ENCODE results near the gene IFTAP. TPM values are rescaled to one million over a fixed set of nuclear protein-coding genes. Genes with fewer than 3 reads are reported as not detected.

The IFTAP gene
- total and polyA plus RNA-seq, 4 donors, result 13.5 to 62.1 (median 22.0) TPM

DNA sequence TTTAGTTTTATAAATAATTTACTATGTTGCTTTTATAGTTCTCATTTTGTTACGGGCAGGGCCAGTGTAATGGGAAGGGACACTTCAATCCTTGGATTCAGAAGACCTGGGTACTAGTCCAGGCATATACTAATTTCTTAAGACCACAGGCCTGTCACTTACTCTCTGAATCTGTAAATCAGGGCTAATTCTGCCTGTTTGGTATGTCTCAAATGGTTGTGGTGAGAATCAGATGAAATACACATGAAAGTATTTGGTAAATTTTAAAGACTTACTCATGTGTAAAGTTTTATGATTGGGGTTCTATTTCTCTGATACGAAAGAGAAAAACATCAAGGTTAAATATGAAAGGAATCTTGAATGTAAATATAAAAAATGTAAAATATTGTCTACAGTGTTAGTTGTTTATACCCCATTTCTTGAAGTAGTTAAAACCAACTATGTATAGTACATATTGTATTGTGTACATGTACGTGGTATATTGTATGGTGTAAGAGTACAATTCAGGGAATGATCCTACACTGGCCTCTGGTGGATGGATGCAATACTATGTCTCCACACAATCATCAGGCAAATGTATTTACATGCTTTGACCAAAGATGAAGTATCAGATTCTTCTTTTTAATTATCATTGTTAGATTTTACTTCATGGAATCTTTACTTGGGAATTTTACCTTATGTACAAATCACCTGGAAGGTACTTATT lies 28.3 kb downstream of the IFTAP start:
- DNase-seq (no peak), ATAC-seq (ENCODE audit: low FRiP score) (no peak)
- no peaks in the 10 kb centered on the region for H3K9me3 ChIP-seq (ENCODE audit: control insufficient read depth, low read length)
- H3K27me3 ChIP-seq (ENCODE audit: control insufficient read depth in 1 of 2, insufficient read depth in 2 of 2, low read length in 1 of 2), result no peaks in the 10 kb centered on the region
- no peak overlapping the region for H3K4me3 ChIP-seq (ENCODE audit: low read length in 2 of 2)
- intact Hi-C loops (cut with DNase I), result loop anchor here (1.0 to 2.0 kb wide), 2 partner anchors 58 kb away; no protein-coding TSS in a partner anchor
- H3K27ac ChIP-seq (ENCODE audit: low read depth in 1 of 2, low read length in 2 of 2), result no peak overlapping the region
- WGBS, 2 donors, result 59 to 61% methylated on average over 3 of the region's 3 CpGs
- peaks cover 0 to 3% of the 10 kb centered on the region in 2 donors for H3K36me3 ChIP-seq (ENCODE audit: control insufficient read depth in 1 of 2, insufficient read depth in 2 of 2, low read length in 1 of 2)
- H3K4me1 ChIP-seq (ENCODE audit: control insufficient read depth in 1 of 2, insufficient read depth in 2 of 2, low read length in 2 of 2), result peaks cover 0 to 4% of the 10 kb centered on the region in 2 donors

DNA sequence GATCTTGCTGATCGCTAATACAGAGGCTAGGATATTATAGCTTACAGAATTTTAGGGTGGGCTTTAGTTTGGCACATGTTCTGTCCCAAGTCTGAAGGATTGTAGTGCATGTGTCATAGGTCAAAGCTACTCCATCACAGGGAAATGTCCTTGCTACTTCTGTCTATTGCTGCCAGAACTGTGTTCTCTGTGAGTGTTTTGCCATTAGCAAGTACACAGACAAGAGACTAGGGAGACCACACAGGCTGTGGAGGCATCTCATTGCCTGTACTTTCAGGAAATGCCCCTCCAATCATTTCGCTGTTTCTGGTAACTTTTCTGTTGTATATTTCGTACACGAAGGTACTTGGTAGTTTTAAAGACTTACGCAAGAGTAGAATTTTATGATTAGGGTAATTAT lies 29.2 kb downstream of the IFTAP start:
- Histone ChIP-seq H3K4me3 (ENCODE audit: low read length in 2 of 2) (no peak overlapping the region), H3K27ac (ENCODE audit: low read depth in 1 of 2, low read length in 2 of 2) (no peak overlapping the region), H3K36me3 (ENCODE audit: control insufficient read depth in 1 of 2, insufficient read depth in 2 of 2, low read length in 1 of 2) (peaks cover 0 to 3% of the 10 kb centered on the region in 2 donors), H3K4me1 (ENCODE audit: control insufficient read depth in 1 of 2, insufficient read depth in 2 of 2, low read length in 2 of 2) (peaks cover 0 to under 1% of the 10 kb centered on the region in 2 donors), H3K27me3 (ENCODE audit: control insufficient read depth in 1 of 2, insufficient read depth in 2 of 2, low read length in 1 of 2) (no peaks in the 10 kb centered on the region), H3K9me3 (ENCODE audit: control insufficient read depth, low read length) (no peaks in the 10 kb centered on the region)
- no peak for ATAC-seq (ENCODE audit: low FRiP score)
- intact Hi-C loops (cut with DNase I), result loop anchor here (1.0 to 2.0 kb wide), 2 partner anchors 59 kb away; no protein-coding TSS in a partner anchor
- DNase-seq, result no peak
- WGBS, 2 donors, result 80 to 89% methylated on average over 5 of the region's 5 CpGs

DNA sequence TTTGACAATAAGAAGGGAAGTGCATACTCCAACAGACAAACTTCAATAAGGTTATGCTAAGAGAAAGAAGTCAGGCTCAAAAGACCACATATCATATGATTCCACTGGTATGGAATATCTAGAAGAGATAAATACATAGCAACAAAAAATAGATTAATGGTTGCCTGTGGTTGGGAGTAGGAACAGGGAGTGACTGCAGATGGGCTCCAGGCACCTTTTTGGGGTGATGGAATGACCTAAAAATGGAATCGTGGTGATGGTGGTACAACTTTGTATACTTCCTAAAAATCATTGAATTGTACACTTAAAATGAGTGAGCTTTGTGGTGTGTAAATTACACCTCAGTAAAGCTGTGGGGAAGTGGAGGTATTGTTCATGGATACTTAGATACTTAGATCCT lies 32.7 kb downstream of the IFTAP start:
- H3K4me1 ChIP-seq (ENCODE audit: control insufficient read depth in 1 of 2, insufficient read depth in 2 of 2, low read length in 2 of 2), result no peaks in the 10 kb centered on the region
- peaks cover 0 to 3% of the 10 kb centered on the region in 2 donors for H3K36me3 ChIP-seq (ENCODE audit: control insufficient read depth in 1 of 2, insufficient read depth in 2 of 2, low read length in 1 of 2)
- 87 to 93% methylated on average over 1 of the region's 1 CpG for WGBS, 2 donors
- no peak overlapping the region for H3K27ac ChIP-seq (ENCODE audit: low read depth in 1 of 2, low read length in 2 of 2)
- no peak for DNase-seq
- no peaks in the 10 kb centered on the region for H3K9me3 ChIP-seq (ENCODE audit: control insufficient read depth, low read length)
- H3K27me3 ChIP-seq (ENCODE audit: control insufficient read depth in 1 of 2, insufficient read depth in 2 of 2, low read length in 1 of 2), result no peaks in the 10 kb centered on the region
- intact Hi-C loops (cut with DNase I), result no loop called here
- no peak for ATAC-seq (ENCODE audit: low FRiP score)
- H3K4me3 ChIP-seq (ENCODE audit: low read length in 2 of 2), result no peak overlapping the region

DNA sequence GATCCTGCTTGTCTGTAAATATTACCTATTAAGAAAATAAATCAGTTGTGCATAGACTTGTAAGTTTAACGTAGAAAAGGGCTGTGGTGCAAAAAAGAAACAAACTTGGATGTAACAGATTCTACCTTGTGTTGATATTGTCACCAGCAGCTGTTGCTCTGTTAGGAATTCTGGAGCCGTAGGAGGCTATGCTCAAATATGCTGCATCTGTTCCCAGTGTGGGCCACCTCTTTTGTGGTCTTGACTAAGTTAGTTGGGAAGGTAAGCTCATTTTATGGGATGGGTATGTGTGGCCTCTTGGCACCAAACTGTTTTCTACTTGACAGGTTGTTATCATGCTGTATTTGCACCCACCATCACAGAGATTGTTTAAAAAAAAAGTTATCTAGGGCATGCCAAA lies 33.2 kb downstream of the IFTAP start:
- no peak overlapping the region for H3K4me3 ChIP-seq (ENCODE audit: low read length in 2 of 2)
- H3K27me3 ChIP-seq (ENCODE audit: control insufficient read depth in 1 of 2, insufficient read depth in 2 of 2, low read length in 1 of 2), result no peaks in the 10 kb centered on the region
- WGBS, 2 donors, result 92 to 95% methylated on average over 2 of the region's 2 CpGs
- ATAC-seq (ENCODE audit: low FRiP score), result no peak
- intact Hi-C loops (cut with DNase I), result no loop called here
- no peaks in the 10 kb centered on the region for H3K4me1 ChIP-seq (ENCODE audit: control insufficient read depth in 1 of 2, insufficient read depth in 2 of 2, low read length in 2 of 2)
- peaks cover 0 to 3% of the 10 kb centered on the region in 2 donors for H3K36me3 ChIP-seq (ENCODE audit: control insufficient read depth in 1 of 2, insufficient read depth in 2 of 2, low read length in 1 of 2)
- H3K27ac ChIP-seq (ENCODE audit: low read depth in 1 of 2, low read length in 2 of 2), result no peak overlapping the region
- no peaks in the 10 kb centered on the region for H3K9me3 ChIP-seq (ENCODE audit: control insufficient read depth, low read length)
- no peak for DNase-seq

DNA sequence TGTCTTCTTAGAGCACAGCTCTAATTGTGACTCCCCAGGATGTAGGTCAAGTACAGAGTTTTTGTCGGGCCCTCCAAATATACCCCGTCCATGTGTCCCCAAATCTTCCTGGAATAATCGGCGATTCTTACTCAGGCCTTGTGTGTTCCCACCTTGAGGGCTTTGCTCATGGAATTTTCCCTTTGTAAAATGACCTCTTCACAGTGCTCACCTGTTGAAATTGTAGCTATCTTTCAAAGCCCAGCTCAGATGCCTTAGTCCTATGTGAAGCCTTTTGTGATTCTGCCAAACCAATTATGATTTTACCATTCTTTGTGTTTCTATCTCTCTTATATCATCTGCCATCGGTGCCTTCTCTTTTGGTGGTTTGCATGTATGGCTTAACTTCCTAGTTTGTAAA lies 33.8 kb downstream of the IFTAP start:
- H3K9me3 ChIP-seq (ENCODE audit: control insufficient read depth, low read length), result no peaks in the 10 kb centered on the region
- peaks cover 0 to 3% of the 10 kb centered on the region in 2 donors for H3K36me3 ChIP-seq (ENCODE audit: control insufficient read depth in 1 of 2, insufficient read depth in 2 of 2, low read length in 1 of 2)
- no peak for ATAC-seq (ENCODE audit: low FRiP score)
- no peak overlapping the region for H3K27ac ChIP-seq (ENCODE audit: low read depth in 1 of 2, low read length in 2 of 2)
- H3K4me3 ChIP-seq (ENCODE audit: low read length in 2 of 2), result no peak overlapping the region
- H3K27me3 ChIP-seq (ENCODE audit: control insufficient read depth in 1 of 2, insufficient read depth in 2 of 2, low read length in 1 of 2), result no peaks in the 10 kb centered on the region
- WGBS, 2 donors, result 94 to 96% methylated on average over 5 of the region's 5 CpGs
- DNase-seq, result no peak
- no peaks in the 10 kb centered on the region for H3K4me1 ChIP-seq (ENCODE audit: control insufficient read depth in 1 of 2, insufficient read depth in 2 of 2, low read length in 2 of 2)
- intact Hi-C loops (cut with DNase I), result no loop called here

DNA sequence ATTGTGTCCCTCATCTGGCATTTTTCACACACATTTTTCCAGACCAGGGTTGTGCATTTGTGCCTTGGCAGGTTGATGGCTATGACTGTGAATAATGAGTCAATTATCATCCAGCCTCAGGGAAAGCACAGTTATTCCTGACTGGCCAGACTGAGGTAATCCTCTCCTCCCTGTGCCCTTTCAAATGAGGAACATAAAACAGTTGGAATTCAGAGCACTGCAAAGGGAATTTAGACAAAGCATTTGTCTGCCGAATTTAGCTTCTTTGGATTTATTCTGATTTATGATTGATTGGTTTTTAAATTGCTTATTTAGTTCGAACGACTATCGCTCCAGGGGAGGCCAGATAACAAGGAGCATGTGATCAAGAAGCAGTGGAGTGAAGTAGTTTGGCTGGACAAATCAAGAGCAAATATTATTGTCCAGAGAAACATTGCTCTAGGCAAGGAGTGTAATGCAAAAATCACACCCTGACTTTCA lies 34.5 kb downstream of the IFTAP start:
- Histone ChIP-seq H3K27ac (ENCODE audit: low read depth in 1 of 2, low read length in 2 of 2) (no peak overlapping the region), H3K27me3 (ENCODE audit: control insufficient read depth in 1 of 2, insufficient read depth in 2 of 2, low read length in 1 of 2) (no peaks in the 10 kb centered on the region), H3K36me3 (ENCODE audit: control insufficient read depth in 1 of 2, insufficient read depth in 2 of 2, low read length in 1 of 2) (peaks cover 0 to 3% of the 10 kb centered on the region in 2 donors), H3K4me1 (ENCODE audit: control insufficient read depth in 1 of 2, insufficient read depth in 2 of 2, low read length in 2 of 2) (no peaks in the 10 kb centered on the region), H3K9me3 (ENCODE audit: control insufficient read depth, low read length) (no peaks in the 10 kb centered on the region), H3K4me3 (ENCODE audit: low read length in 2 of 2) (no peak overlapping the region)
- intact Hi-C loops (cut with DNase I), result no loop called here
- ATAC-seq (ENCODE audit: low FRiP score), result no peak
- 53 to 54% methylated on average over 4 of the region's 4 CpGs for WGBS, 2 donors
- DNase-seq, result no peak

DNA sequence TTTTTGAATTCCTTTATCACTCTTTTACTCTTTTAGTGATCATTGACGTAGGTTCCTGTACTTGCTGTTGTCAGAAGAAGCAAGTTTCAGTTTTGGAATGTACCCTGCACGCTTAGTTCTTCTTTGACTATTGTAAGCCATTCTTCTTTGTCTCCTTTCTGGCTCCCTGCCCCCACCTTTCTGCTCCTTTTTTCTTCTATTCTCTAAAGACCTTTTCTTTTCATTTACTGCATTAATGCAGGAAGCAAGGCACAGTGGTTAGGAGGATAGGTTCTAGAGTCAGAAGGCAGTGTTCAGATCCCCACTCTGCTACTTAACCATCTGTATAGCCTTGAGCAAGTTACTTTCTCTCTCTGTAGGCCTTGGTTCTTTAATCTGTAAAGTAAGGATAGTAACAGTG lies 37.5 kb downstream of the IFTAP start:
- H3K4me1 ChIP-seq (ENCODE audit: control insufficient read depth in 1 of 2, insufficient read depth in 2 of 2, low read length in 2 of 2), result no peaks in the 10 kb centered on the region
- no peaks in the 10 kb centered on the region for H3K27me3 ChIP-seq (ENCODE audit: control insufficient read depth in 1 of 2, insufficient read depth in 2 of 2, low read length in 1 of 2)
- H3K27ac ChIP-seq (ENCODE audit: low read depth in 1 of 2, low read length in 2 of 2), result no peak overlapping the region
- no peaks in the 10 kb centered on the region for H3K9me3 ChIP-seq (ENCODE audit: control insufficient read depth, low read length)
- 95 to 97% methylated on average over 2 of the region's 2 CpGs for WGBS, 2 donors
- intact Hi-C loops (cut with DNase I), result no loop called here
- H3K36me3 ChIP-seq (ENCODE audit: control insufficient read depth in 1 of 2, insufficient read depth in 2 of 2, low read length in 1 of 2), result no peaks in the 10 kb centered on the region
- no peak for ATAC-seq (ENCODE audit: low FRiP score)
- no peak overlapping the region for H3K4me3 ChIP-seq (ENCODE audit: low read length in 2 of 2)
- no peak for DNase-seq

DNA sequence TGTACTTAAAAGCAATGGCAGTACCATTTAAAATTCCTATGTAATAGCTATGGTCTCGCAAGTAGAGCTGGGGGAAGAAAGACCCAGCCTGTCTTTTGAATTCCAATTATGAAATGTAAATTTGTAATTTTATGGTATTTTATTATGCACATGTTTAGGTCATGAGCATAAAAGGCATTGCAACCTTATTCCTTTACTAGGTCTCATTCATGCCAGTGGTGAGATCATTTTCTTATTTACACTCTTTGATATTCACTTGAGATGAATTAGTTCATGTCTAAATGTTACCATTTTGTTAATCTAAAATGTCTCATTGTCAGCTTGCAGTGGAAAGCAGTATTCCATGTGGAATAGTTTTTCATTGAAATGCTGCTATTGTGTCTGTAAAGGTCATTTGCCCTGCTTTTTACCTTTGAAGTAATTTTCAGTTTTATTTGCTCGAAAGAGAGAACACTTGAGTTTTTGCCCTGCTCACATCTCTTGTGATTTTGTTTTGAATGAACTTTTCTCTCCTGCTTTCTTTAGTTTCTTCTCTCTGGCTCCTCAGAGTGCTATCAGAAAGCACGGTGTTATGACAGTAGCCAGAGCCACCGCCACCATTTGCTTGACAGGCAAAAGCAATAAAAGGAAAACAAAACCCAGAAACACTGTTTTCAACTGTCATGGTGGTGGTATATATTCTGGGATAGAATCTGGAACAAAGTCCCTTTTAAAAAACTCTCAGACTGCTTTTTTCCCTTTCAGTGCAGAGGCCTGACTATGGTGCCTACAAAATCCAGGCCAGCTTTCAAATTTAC lies 41.0 kb downstream of the IFTAP start:
- 88 to 91% methylated on average over 4 of the region's 4 CpGs for WGBS, 2 donors
- ATAC-seq (ENCODE audit: low FRiP score), result no peak
- Histone ChIP-seq H3K36me3 (ENCODE audit: control insufficient read depth in 1 of 2, insufficient read depth in 2 of 2, low read length in 1 of 2) (peaks cover 0 to 4% of the 10 kb centered on the region in 2 donors), H3K4me1 (ENCODE audit: control insufficient read depth in 1 of 2, insufficient read depth in 2 of 2, low read length in 2 of 2) (no peaks in the 10 kb centered on the region), H3K27me3 (ENCODE audit: control insufficient read depth in 1 of 2, insufficient read depth in 2 of 2, low read length in 1 of 2) (no peaks in the 10 kb centered on the region), H3K4me3 (ENCODE audit: low read length in 2 of 2) (no peak overlapping the region), H3K9me3 (ENCODE audit: control insufficient read depth, low read length) (no peaks in the 10 kb centered on the region), H3K27ac (ENCODE audit: low read depth in 1 of 2, low read length in 2 of 2) (no peak overlapping the region)
- intact Hi-C loops (cut with DNase I), result no loop called here
- no peak for DNase-seq
